Prostate gland (tissue), 2 donors: Measurements from ENCODE around the gene PTPN7.

Source experiments
- CTCF ChIP-seq, 4 experiments: fragments of 200-600 bp in 2 of 4; fragments of 450-650 bp in 2 of 4; sonication (generic) in 2 of 4; IDR thresholded peaks; 1 replicate in 3 of 4; 2 replicates in 1 of 4; pipeline ENCODE4 v1.5.1; 2016 to 2019; ENCODE audit warnings: antibody characterized with exemption in 4 of 4, mild to moderate bottlenecking in 2 of 4, moderate library complexity in 2 of 4
- POLR2A ChIP-seq: fragments of 450-650 bp; IDR thresholded peaks from one replicate; pipeline ENCODE4 v1.6.1; 2016; ENCODE audit warnings: antibody characterized with exemption, mild to moderate bottlenecking

GRCh38 chr1:202105571-202106339, 54.6 kb downstream of the PTPN7 start:
- TF ChIP-seq CTCF (IDR thresholded peaks at IDR 0.05) (no peak), POLR2A (no peak)
